Spleen (tissue), 11 donors: ENCODE data around the gene ZNF672. TPM values are rescaled to one million over a fixed set of nuclear protein-coding genes. Genes with fewer than 3 reads are reported as not detected.

Experiments used
- DNase-seq: peaks from one replicate; pipeline ENCODE4 v3.0.0-alpha.2; 2020
- H3K27ac ChIP-seq, 8 donors: fragments of 200-600 bp; sonication (generic) in 7 of 8; 1 replicate in 4 of 8; 2 replicates in 4 of 8; pipeline versions ENCODE4 v1.5.0 to v1.8.0; 2016 to 2021; ENCODE audit warnings: inconsistent platforms in 4 of 8, mild to moderate bottlenecking in 4 of 8, moderate library complexity in 1 of 8
- H3K27me3 ChIP-seq, 7 donors: fragments of 200-600 bp; sonication (generic) in 6 of 7; replicated peaks in 1 of 7; 1 replicate in 4 of 7; 2 replicates in 3 of 7; pipeline versions ENCODE4 v1.5.0 to v1.8.0; 2016 to 2021; ENCODE audit warnings: inconsistent platforms in 3 of 7, mild to moderate bottlenecking in 1 of 7
- H3K36me3 ChIP-seq, 6 donors: fragments of 200-600 bp; sonication (generic) in 5 of 6; 1 replicate in 4 of 6; 2 replicates in 2 of 6; pipeline versions ENCODE4 v1.5.0 to v1.8.0; 2016 to 2021; ENCODE audit warnings: inconsistent platforms in 2 of 6
- H3K4me1 ChIP-seq, 6 donors: fragments of 200-600 bp; sonication (generic) in 5 of 6; 1 replicate in 3 of 6; 2 replicates in 3 of 6; pipeline versions ENCODE4 v1.5.0 to v1.8.0; 2016 to 2021; ENCODE audit warnings: inconsistent platforms in 3 of 6
- H3K4me3 ChIP-seq, 8 donors: fragments of 200-600 bp; sonication (generic) in 7 of 8; 1 replicate in 4 of 8; 2 replicates in 4 of 8; pipeline versions ENCODE4 v1.5.0 to v1.8.0; 2016 to 2021; ENCODE audit warnings: inconsistent platforms in 4 of 8, mild to moderate bottlenecking in 4 of 8, moderate library complexity in 2 of 8
- H3K9me3 ChIP-seq, 8 donors: fragments of 200-600 bp; sonication (generic) in 7 of 8; 1 replicate in 4 of 8; 2 replicates in 4 of 8; pipeline versions ENCODE4 v1.5.0 to v1.8.0; 2016 to 2021; ENCODE audit warnings: inconsistent platforms in 4 of 8
- POLR2A ChIP-seq, 3 donors: fragments of 450-650 bp; IDR thresholded peaks; one replicate each; pipeline ENCODE4 v1.5.1; 2017; ENCODE audit warnings: antibody characterized with exemption in 3 of 3, mild to moderate bottlenecking in 1 of 3
- POLR2AphosphoS5 ChIP-seq, 3 donors: sonication (generic); formaldehyde crosslinking; IDR thresholded peaks; one replicate each; pipeline ENCODE4 v1.5.1; 2017; ENCODE audit warnings: antibody characterized with exemption in 3 of 3
- WGBS, 5 donors: extraction: QIAGEN DNeasy Blood & Tissue Kit in 3 of 5; methylation state at CpG; one replicate each; pipeline versions ENCODE4 v1.1.5 to v1.1.7; 2013 to 2018; 5-methylcytosine and 5-hydroxymethylcytosine counted together
- intact Hi-C: fragments of 100-400 bp; cut with DNase I; formaldehyde crosslinking; loops from one replicate; pipeline ENCODE4 v1.15.0; 2023; ENCODE audit warnings: low total_unique reads
- polyA plus RNA-seq, 3 donors: library from polyadenylated mRNA; stranded (reverse); fragments of 200-250 nt; gene quantifications; one replicate each; pipeline ENCODE4 v1.2.1, GENCODE V29; 2013
- total RNA-seq, 7 donors: library from RNA; depleted of rRNA in 3 of 7; stranded (reverse); fragments of >200 nt in 3 of 7; fragmentation: NEBNext Ultra II Directional in 4 of 7; extraction: Animal tissue kit (Norgen Biotek cat#: 25700) in 4 of 7; gene quantifications; one replicate each; pipeline versions ENCODE4 v1.1.0 to v1.2.1, GENCODE V29; 2016 to 2021
- TF ChIP-seq, protein P1 (sequence below), 11 experiments: fragments of 200-600 bp in 7 of 11; fragments of 450-650 bp in 4 of 11; sonication (generic) in 4 of 11; IDR thresholded peaks in 8 of 11; conservative IDR thresholded peaks in 3 of 11; 1 replicate in 7 of 11; 2 replicates in 4 of 11; pipeline versions ENCODE4 v1.4.0 to v1.8.0; 2016 to 2021; ENCODE audit warnings: antibody characterized with exemption in 11 of 11, inconsistent platforms in 4 of 11, mild to moderate bottlenecking in 1 of 11
- donor health status: healthy with polysubstance abuse.
- donor health status: DM: no; HTN: no; CAD: no; lungs with moderate emphysema.
- donor health status: DM: no; HTN: no; CAD: no.
- donor health status: Bipolar disorder and iron deficiency.
- donor health status: healthy.
- donor health status: DM: no; HTN: no; CAD: no.
- donor health status: DM: yes; HTN: yes; CAD: no.

The ZNF672 gene
- total and polyA plus RNA-seq, 10 donors, result 13.2 to 43.1 (median 36.1) TPM

- H3K27ac ChIP-seq, result no peak overlapping the region
- H3K9me3 ChIP-seq, result no peaks in the 10 kb centered on the region
- peaks cover 0 to 37% (median 12%) of the 10 kb centered on the region in 6 donors for H3K4me1 ChIP-seq
- 82 to 89% (median 85%) methylated on average over 9 to 10 of the region's 10 CpGs for WGBS, 5 donors
- H3K4me3 ChIP-seq, result no peak overlapping the region
- peaks cover 0 to 87% (median 52%) of the 10 kb centered on the region in 6 donors for H3K36me3 ChIP-seq
- intact Hi-C loops, result no loop called here
- H3K27me3 ChIP-seq, result no peaks in the 10 kb centered on the region
- DNase-seq, result no peak
- TF ChIP-seq POLR2AphosphoS5 (IDR thresholded peaks at IDR 0.05) (no peak), POLR2A (IDR thresholded peaks at IDR 0.05) (no peak)
- TF ChIP-seq, protein P1, sequence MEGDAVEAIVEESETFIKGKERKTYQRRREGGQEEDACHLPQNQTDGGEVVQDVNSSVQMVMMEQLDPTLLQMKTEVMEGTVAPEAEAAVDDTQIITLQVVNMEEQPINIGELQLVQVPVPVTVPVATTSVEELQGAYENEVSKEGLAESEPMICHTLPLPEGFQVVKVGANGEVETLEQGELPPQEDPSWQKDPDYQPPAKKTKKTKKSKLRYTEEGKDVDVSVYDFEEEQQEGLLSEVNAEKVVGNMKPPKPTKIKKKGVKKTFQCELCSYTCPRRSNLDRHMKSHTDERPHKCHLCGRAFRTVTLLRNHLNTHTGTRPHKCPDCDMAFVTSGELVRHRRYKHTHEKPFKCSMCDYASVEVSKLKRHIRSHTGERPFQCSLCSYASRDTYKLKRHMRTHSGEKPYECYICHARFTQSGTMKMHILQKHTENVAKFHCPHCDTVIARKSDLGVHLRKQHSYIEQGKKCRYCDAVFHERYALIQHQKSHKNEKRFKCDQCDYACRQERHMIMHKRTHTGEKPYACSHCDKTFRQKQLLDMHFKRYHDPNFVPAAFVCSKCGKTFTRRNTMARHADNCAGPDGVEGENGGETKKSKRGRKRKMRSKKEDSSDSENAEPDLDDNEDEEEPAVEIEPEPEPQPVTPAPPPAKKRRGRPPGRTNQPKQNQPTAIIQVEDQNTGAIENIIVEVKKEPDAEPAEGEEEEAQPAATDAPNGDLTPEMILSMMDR (IDR thresholded peaks at IDR 0.05 in 8 of 11, conservative IDR thresholded peaks at IDR 0.05 in 3 of 11), result no peak
These were observed 12.7 kb downstream of the ZNF672 start for GRCh38 chr1:248850536-248851251.

GRCh38 chr1:248851390-248851789 is 13.4 kb downstream of the ZNF672 start:
- Histone ChIP-seq H3K27me3 (no peaks in the 10 kb centered on the region), H3K9me3 (no peaks in the 10 kb centered on the region), H3K27ac (peak overlapping the region in 1 of 8 donors; percentile 36), H3K4me3 (no peak overlapping the region), H3K4me1 (peaks cover 0 to 44% (median 11%) of the 10 kb centered on the region in 6 donors), H3K36me3 (peaks cover 0 to 84% (median 45%) of the 10 kb centered on the region in 6 donors)
- 84 to 89% (median 87%) methylated on average over 2 of the region's 2 CpGs for WGBS, 5 donors
- no peak for TF ChIP-seq POLR2A (IDR thresholded peaks at IDR 0.05)
- TF ChIP-seq, protein P1 (IDR thresholded peaks at IDR 0.05 in 8 of 11, conservative IDR thresholded peaks at IDR 0.05 in 3 of 11), result no peak
- no peak for TF ChIP-seq POLR2AphosphoS5 (IDR thresholded peaks at IDR 0.05)
- DNase-seq, result no peak
- intact Hi-C loops, result no loop called here

DNA sequence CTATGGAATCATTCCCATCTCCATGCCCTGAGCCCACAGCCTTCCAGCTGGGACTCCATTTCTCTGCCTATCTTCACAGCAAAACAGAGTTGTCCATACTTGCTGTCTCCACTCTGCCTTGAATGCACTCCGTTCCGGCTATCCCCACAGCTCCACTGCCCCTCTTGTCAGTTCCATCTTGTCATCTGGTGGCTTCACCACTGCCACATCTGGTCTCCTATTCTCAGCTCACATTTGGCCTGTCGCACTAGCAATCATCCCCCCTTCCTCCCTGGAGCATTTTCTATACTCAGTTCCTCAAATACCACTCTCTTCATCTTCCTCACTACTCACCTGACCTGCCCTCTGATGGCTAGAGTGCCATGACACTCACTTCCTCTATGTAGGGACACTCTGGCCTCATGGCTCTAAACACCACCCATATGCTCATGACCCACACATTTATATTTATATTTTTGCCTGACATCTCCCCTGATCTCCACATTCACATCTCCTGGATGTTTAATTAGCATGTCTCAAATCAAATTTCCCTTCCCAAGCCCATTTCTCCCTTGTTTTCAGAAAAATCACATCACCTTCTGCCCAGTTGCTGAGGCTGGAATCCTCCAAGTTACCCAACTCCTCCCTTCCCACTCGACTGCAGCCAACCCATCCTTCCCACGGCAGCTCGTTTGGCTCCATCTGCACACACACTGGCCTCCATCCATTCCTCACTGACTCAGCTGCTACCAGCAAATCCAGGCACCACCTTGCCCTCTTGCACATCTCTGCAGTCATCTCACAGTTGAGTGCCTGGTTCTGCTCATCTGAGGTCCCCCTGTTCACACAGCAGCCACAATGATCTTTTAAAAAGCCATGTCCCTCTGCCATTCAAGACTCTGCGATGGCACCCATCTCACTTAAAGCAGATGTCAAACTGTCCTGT is 14.7 kb downstream of the ZNF672 start:
- Histone ChIP-seq H3K9me3 (no peaks in the 10 kb centered on the region), H3K27ac (peak overlapping the region in 4 of 8 donors; percentile 26 to 60 (median 32)), H3K27me3 (no peaks in the 10 kb centered on the region), H3K4me3 (no peak overlapping the region), H3K36me3 (peaks cover 0 to 70% (median 31%) of the 10 kb centered on the region in 6 donors), H3K4me1 (peaks cover 5 to 57% (median 19%) of the 10 kb centered on the region in 6 donors)
- intact Hi-C loops, result no loop called here
- peak; percentile 51 for DNase-seq
- TF ChIP-seq POLR2AphosphoS5 (IDR thresholded peaks at IDR 0.05) (peak in 2 of 3 donors; percentile 5 to 27), POLR2A (IDR thresholded peaks at IDR 0.05) (no peak)
- TF ChIP-seq, protein P1 (IDR thresholded peaks at IDR 0.05 in 8 of 11, conservative IDR thresholded peaks at IDR 0.05 in 3 of 11), result no peak
- WGBS, 5 donors, result 83 to 91% (median 87%) methylated on average over 7 of the region's 7 CpGs
